ENCODE results near the gene FAM234B. TPM values are rescaled to one million over a fixed set of nuclear protein-coding genes. Genes with fewer than 3 reads are reported as not detected.

The FAM234B gene
- total and polyA plus RNA-seq, 2 of the 8 experiments (the other 6 are each of a cell fraction or from before 2014, with no cell fraction given): 12.5 to 29.1 TPM

- TF ChIP-seq CHD7 (IDR thresholded peaks at IDR 0.05; ENCODE audit: insufficient replicate concordance, low read length) (no peak), GTF2F1 (IDR thresholded peaks at IDR 0.05; ENCODE audit: borderline replicate concordance, low read depth, low read length) (no peak), RAD21 (IDR thresholded peaks at IDR 0.05 in 1 of 2, conservative IDR thresholded peaks at IDR 0.05 in 1 of 2; ENCODE audit: low read depth in 2 of 2, low read length in 2 of 2) (no peak), TAF7 (optimal IDR thresholded peaks at IDR 0.05; ENCODE audit: borderline replicate concordance, low read depth, low read length) (no peak), EZH2 (IDR thresholded peaks at IDR 0.05; ENCODE audit: low read depth, low read length, severe bottlenecking) (no peak)
Observed at GRCh38 chr12:13005649-13006048, 38.5 kb upstream of the FAM234B start (continued).
